ENCODE results near the gene MAP3K1. TPM values are rescaled to one million over a fixed set of nuclear protein-coding genes. Genes with fewer than 3 reads are reported as not detected.

Gene MAP3K1
- total RNA-seq, 1 donor from 2014 or later, result 33.1 TPM

- DNase-seq (ENCODE audit: extremely low spot score in 2 of 2), result no peak
- Histone ChIP-seq H3K27me3 (no peaks in the 10 kb centered on the region), H3K36me3 (peaks cover 0 to 11% of the 10 kb centered on the region in 2 donors), H3K4me1 (no peaks in the 10 kb centered on the region), H3K4me3 (no peak overlapping the region), H3K9me3 (no peaks in the 10 kb centered on the region), H3K27ac (no peak overlapping the region)
- intact Hi-C loops (cut with DNase I), result no loop called here
- TF ChIP-seq, protein P1, sequence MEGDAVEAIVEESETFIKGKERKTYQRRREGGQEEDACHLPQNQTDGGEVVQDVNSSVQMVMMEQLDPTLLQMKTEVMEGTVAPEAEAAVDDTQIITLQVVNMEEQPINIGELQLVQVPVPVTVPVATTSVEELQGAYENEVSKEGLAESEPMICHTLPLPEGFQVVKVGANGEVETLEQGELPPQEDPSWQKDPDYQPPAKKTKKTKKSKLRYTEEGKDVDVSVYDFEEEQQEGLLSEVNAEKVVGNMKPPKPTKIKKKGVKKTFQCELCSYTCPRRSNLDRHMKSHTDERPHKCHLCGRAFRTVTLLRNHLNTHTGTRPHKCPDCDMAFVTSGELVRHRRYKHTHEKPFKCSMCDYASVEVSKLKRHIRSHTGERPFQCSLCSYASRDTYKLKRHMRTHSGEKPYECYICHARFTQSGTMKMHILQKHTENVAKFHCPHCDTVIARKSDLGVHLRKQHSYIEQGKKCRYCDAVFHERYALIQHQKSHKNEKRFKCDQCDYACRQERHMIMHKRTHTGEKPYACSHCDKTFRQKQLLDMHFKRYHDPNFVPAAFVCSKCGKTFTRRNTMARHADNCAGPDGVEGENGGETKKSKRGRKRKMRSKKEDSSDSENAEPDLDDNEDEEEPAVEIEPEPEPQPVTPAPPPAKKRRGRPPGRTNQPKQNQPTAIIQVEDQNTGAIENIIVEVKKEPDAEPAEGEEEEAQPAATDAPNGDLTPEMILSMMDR (IDR thresholded peaks at IDR 0.05), result no peak
- TF ChIP-seq POLR2A (IDR thresholded peaks at IDR 0.05) (no peak), POLR2AphosphoS5 (IDR thresholded peaks at IDR 0.05; ENCODE audit: insufficient read depth in 1 of 2, low read depth in 1 of 2) (no peak)
These were observed 82.9 kb downstream of the MAP3K1 start for GRCh38 chr5:56898213-56898612.

DNA sequence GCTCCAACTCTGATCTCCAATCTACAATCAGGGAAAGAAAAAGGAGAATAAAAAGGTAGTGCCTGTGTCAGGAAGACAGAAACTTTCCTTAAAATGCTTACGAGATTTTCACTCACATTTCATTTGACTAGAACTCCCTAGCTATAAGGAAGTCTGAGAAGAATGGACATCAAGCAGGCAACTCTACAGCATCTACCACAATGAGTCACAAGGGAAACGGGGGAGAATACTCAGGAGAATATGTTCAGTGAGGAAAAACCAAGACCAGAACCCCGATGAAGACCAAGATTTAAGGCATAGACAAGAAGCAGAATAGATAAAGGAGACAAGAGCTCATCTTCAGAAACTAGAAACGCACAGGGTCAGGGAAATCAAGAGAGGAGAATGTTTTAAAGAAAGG, 85.0 kb downstream of the MAP3K1 start:
- Histone ChIP-seq H3K27ac (no peak overlapping the region), H3K4me3 (no peak overlapping the region), H3K36me3 (no peaks in the 10 kb centered on the region), H3K27me3 (no peaks in the 10 kb centered on the region), H3K4me1 (no peaks in the 10 kb centered on the region), H3K9me3 (no peaks in the 10 kb centered on the region)
- TF ChIP-seq POLR2AphosphoS5 (IDR thresholded peaks at IDR 0.05; ENCODE audit: insufficient read depth in 1 of 2, low read depth in 1 of 2) (no peak), POLR2A (IDR thresholded peaks at IDR 0.05) (no peak)
- TF ChIP-seq, protein P1 (IDR thresholded peaks at IDR 0.05), result no peak
- DNase-seq (ENCODE audit: extremely low spot score in 2 of 2), result no peak
- intact Hi-C loops (cut with DNase I), result loop anchor here (5.0 kb wide), 1 partner anchor 322 kb away; no protein-coding TSS in a partner anchor

- Histone ChIP-seq H3K9me3 (no peaks in the 10 kb centered on the region), H3K4me1 (no peaks in the 10 kb centered on the region), H3K27ac (no peak overlapping the region), H3K4me3 (no peak overlapping the region), H3K36me3 (no peaks in the 10 kb centered on the region), H3K27me3 (no peaks in the 10 kb centered on the region)
- TF ChIP-seq, protein P1 (IDR thresholded peaks at IDR 0.05), result peak; percentile 12 to 63 (median 60)
- no peak for TF ChIP-seq POLR2AphosphoS5 (IDR thresholded peaks at IDR 0.05; ENCODE audit: insufficient read depth in 1 of 2, low read depth in 1 of 2)
- intact Hi-C loops (cut with DNase I), result loop anchor here (5.0 kb wide), 1 partner anchor 321 kb away; no protein-coding TSS in a partner anchor
- no peak for DNase-seq (ENCODE audit: extremely low spot score in 2 of 2)
These were observed 85.7 kb downstream of the MAP3K1 start for GRCh38 chr5:56900858-56901578.

- H3K27me3 ChIP-seq, result no peaks in the 10 kb centered on the region
- H3K4me3 ChIP-seq, result peak overlapping the region; percentile 60 to 72
- no peaks in the 10 kb centered on the region for H3K9me3 ChIP-seq
- TF ChIP-seq, protein P1 (IDR thresholded peaks at IDR 0.05), result no peak
- TF ChIP-seq POLR2AphosphoS5 (IDR thresholded peaks at IDR 0.05; ENCODE audit: insufficient read depth in 1 of 2, low read depth in 1 of 2) (no peak), POLR2A (IDR thresholded peaks at IDR 0.05) (no peak)
- H3K4me1 ChIP-seq, result peaks cover 8% of the 10 kb centered on the region
- H3K36me3 ChIP-seq, result no peaks in the 10 kb centered on the region
- H3K27ac ChIP-seq, result peak overlapping the region; percentile 95
- DNase-seq (ENCODE audit: extremely low spot score in 2 of 2), result peak in 1 of 2 donors; percentile 88
- intact Hi-C loops (cut with DNase I), result loop anchor here (5.0 kb wide), 1 partner anchor 263 kb away; the partner anchor contains the start of gene GPBP1
These were observed 93.6 kb downstream of the MAP3K1 start for GRCh38 chr5:56908942-56909293.

All from vagina (tissue), 2 donors.